Stimulated activated CD4-positive, alpha-beta T cell treated with anti-CD3 and anti-CD28 coated beads, TNF-alpha, amount 100 ng/mL, for 1 hour (primary cell): Measurements from ENCODE around the gene PDXDC1.
"Not testable (repeated sequence)": the region's sequence is repeated elsewhere in the genome, so short reads cannot be mapped to it uniquely, and the experiment has no call there.

Experiments
- DNase-seq, 3 donors: peaks; one replicate each; pipeline ENCODE4 v3.0.0-alpha.2; 2020; ENCODE audit warnings: low read depth in 3 of 3, low spot score in 1 of 3

Gene PDXDC1

GRCh38 chr16:14971621-14972228 lies 3.1 kb upstream of the PDXDC1 start:
- not testable (repeated sequence) for DNase-seq

- not testable (repeated sequence) for DNase-seq
These were observed 972 bp upstream of the PDXDC1 start for GRCh38 chr16:14973785-14974322.

- not testable (repeated sequence) for DNase-seq
These were observed 533 bp upstream of the PDXDC1 start for GRCh38 chr16:14974331-14974655.

- peak in 2 of 3 donors; percentile 20 to 46 for DNase-seq
These were observed 780 bp downstream of the PDXDC1 start for GRCh38 chr16:14975418-14976194.

- not testable (repeated sequence) for DNase-seq
These were observed 2.3 kb downstream of the PDXDC1 start for GRCh38 chr16:14976971-14977736.

GRCh38 chr16:14978281-14978680 lies 3.5 kb downstream of the PDXDC1 start:
- DNase-seq, result not testable (repeated sequence)

GRCh38 chr16:14978908-14979307 lies 4.1 kb downstream of the PDXDC1 start:
- DNase-seq, result not testable (repeated sequence)

GRCh38 chr16:14981234-14981633 lies 6.4 kb downstream of the PDXDC1 start:
- not testable (repeated sequence) for DNase-seq

GRCh38 chr16:14982521-14982920 lies 7.7 kb downstream of the PDXDC1 start:
- DNase-seq, result not testable (repeated sequence)

GRCh38 chr16:14988092-14988491 lies 13.3 kb downstream of the PDXDC1 start:
- DNase-seq, result not testable (repeated sequence)

GRCh38 chr16:14988661-14989191 lies 13.9 kb downstream of the PDXDC1 start:
- not testable (repeated sequence) for DNase-seq

GRCh38 chr16:14989291-14990281 lies 14.8 kb downstream of the PDXDC1 start:
- not testable (repeated sequence) for DNase-seq

GRCh38 chr16:14993277-14994151 lies 18.7 kb downstream of the PDXDC1 start:
- not testable (repeated sequence) for DNase-seq

- not testable (repeated sequence) for DNase-seq
These were observed 21.9 kb downstream of the PDXDC1 start for GRCh38 chr16:14996702-14997101.

- not testable (repeated sequence) for DNase-seq
These were observed 23.5 kb downstream of the PDXDC1 start for GRCh38 chr16:14998300-14998699.

- not testable (repeated sequence) for DNase-seq
These were observed 25.0 kb downstream of the PDXDC1 start for GRCh38 chr16:14999845-15000244.

GRCh38 chr16:15002448-15002847 lies 27.6 kb downstream of the PDXDC1 start:
- not testable (repeated sequence) for DNase-seq

- not testable (repeated sequence) for DNase-seq
These were observed 30.7 kb downstream of the PDXDC1 start for GRCh38 chr16:15005357-15006132.
